ENCODE data around the gene IGFBP5. TPM values are rescaled to one million over a fixed set of nuclear protein-coding genes. Genes with fewer than 3 reads are reported as not detected.

IGFBP5 gene
- total and polyA plus RNA-seq, 8 donors: 92.1 to 923 (median 330) TPM

GRCh38 chr2:216674376-216674775 lies 21.0 kb downstream of the IGFBP5 start:
- H3K9me3 ChIP-seq: no peaks in the 10 kb centered on the region
- intact Hi-C loops (cut with DNase I; ENCODE audit: low total_unique reads): no loop called here
- 71 to 88% (median 86%) methylated on average over 6 to 9 of the region's 9 CpGs for WGBS, 5 donors

GRCh38 chr2:216673609-216674008 lies 21.7 kb downstream of the IGFBP5 start:
- H3K27me3 ChIP-seq: no peaks in the 10 kb centered on the region
- intact Hi-C loops (cut with DNase I; ENCODE audit: low total_unique reads): no loop called here
- TF ChIP-seq EP300 (IDR thresholded peaks at IDR 0.05): no peak
- no peak for TF ChIP-seq CTCF (IDR thresholded peaks at IDR 0.05)
- no peak for TF ChIP-seq POLR2A (IDR thresholded peaks at IDR 0.05)
- no peak for TF ChIP-seq POLR2AphosphoS5 (IDR thresholded peaks at IDR 0.05)
- H3K4me3 ChIP-seq: no peak overlapping the region
- H3K36me3 ChIP-seq: peaks cover 36 to 58% (median 52%) of the 10 kb centered on the region in 4 donors
- no peaks in the 10 kb centered on the region for H3K4me1 ChIP-seq
- WGBS, 5 donors: 88 to 98% (median 90%) methylated on average over 6 to 9 of the region's 9 CpGs
- peak overlapping the region in 2 of 5 donors; percentile 24 to 68 for H3K27ac ChIP-seq
- H3K9me3 ChIP-seq: no peaks in the 10 kb centered on the region
- no peak for DNase-seq

More at GRCh38 chr2:216674376-216674775, 21.0 kb downstream of the IGFBP5 start:
- DNase-seq: no peak
- no peak for TF ChIP-seq POLR2AphosphoS5 (IDR thresholded peaks at IDR 0.05)
- TF ChIP-seq EP300 (IDR thresholded peaks at IDR 0.05): no peak
- TF ChIP-seq CTCF (IDR thresholded peaks at IDR 0.05): no peak
- no peak for TF ChIP-seq POLR2A (IDR thresholded peaks at IDR 0.05)
- no peak overlapping the region for H3K27ac ChIP-seq
- H3K4me3 ChIP-seq: no peak overlapping the region
- H3K4me1 ChIP-seq: peaks cover 0 to 4% (median under 1%) of the 10 kb centered on the region in 4 donors
- peaks cover 40 to 65% (median 59%) of the 10 kb centered on the region in 4 donors for H3K36me3 ChIP-seq
- H3K27me3 ChIP-seq: no peaks in the 10 kb centered on the region

- intact Hi-C loops (cut with DNase I; ENCODE audit: low total_unique reads): no loop called here
- H3K27ac ChIP-seq: peak overlapping the region in 2 of 5 donors; percentile 24 to 68
Observed at GRCh38 chr2:216673021-216673420, 22.3 kb downstream of the IGFBP5 start.

GRCh38 chr2:216672466-216672865 lies 22.9 kb downstream of the IGFBP5 start:
- Histone ChIP-seq H3K27me3 (no peaks in the 10 kb centered on the region), H3K4me1 (no peaks in the 10 kb centered on the region), H3K4me3 (no peak overlapping the region), H3K27ac (peak overlapping the region in 2 of 5 donors; percentile 24 to 68), H3K9me3 (no peaks in the 10 kb centered on the region), H3K36me3 (peaks cover 25 to 46% (median 40%) of the 10 kb centered on the region in 4 donors)
- no peak for TF ChIP-seq POLR2A (IDR thresholded peaks at IDR 0.05)
- TF ChIP-seq CTCF (IDR thresholded peaks at IDR 0.05): no peak
- no peak for TF ChIP-seq POLR2AphosphoS5 (IDR thresholded peaks at IDR 0.05)
- no peak for TF ChIP-seq EP300 (IDR thresholded peaks at IDR 0.05)
- no peak for DNase-seq
- intact Hi-C loops (cut with DNase I; ENCODE audit: low total_unique reads): no loop called here
- 80 to 89% (median 87%) methylated on average over 10 of the region's 10 CpGs for WGBS, 5 donors

More at GRCh38 chr2:216673021-216673420, 22.3 kb downstream of the IGFBP5 start:
- 83 to 92% (median 89%) methylated on average over 5 to 10 of the region's 10 CpGs for WGBS, 5 donors
- H3K4me1 ChIP-seq: no peaks in the 10 kb centered on the region
- H3K36me3 ChIP-seq: peaks cover 30 to 52% (median 46%) of the 10 kb centered on the region in 4 donors
- H3K9me3 ChIP-seq: no peaks in the 10 kb centered on the region
- no peak overlapping the region for H3K4me3 ChIP-seq
- DNase-seq: no peak
- no peak for TF ChIP-seq POLR2A (IDR thresholded peaks at IDR 0.05)
- TF ChIP-seq EP300 (IDR thresholded peaks at IDR 0.05): no peak
- H3K27me3 ChIP-seq: no peaks in the 10 kb centered on the region

GRCh38 chr2:216671791-216672343 lies 23.5 kb downstream of the IGFBP5 start:
- H3K27me3 ChIP-seq: no peaks in the 10 kb centered on the region
- 68 to 87% (median 81%) methylated on average over 12 of the region's 12 CpGs for WGBS, 5 donors
- no peak for TF ChIP-seq POLR2AphosphoS5 (IDR thresholded peaks at IDR 0.05)
- TF ChIP-seq POLR2A (IDR thresholded peaks at IDR 0.05): no peak
- TF ChIP-seq EP300 (IDR thresholded peaks at IDR 0.05): no peak
- no peak for TF ChIP-seq CTCF (IDR thresholded peaks at IDR 0.05)
- H3K4me1 ChIP-seq: no peaks in the 10 kb centered on the region
- H3K9me3 ChIP-seq: no peaks in the 10 kb centered on the region
- peaks cover 22 to 40% (median 34%) of the 10 kb centered on the region in 4 donors for H3K36me3 ChIP-seq
- intact Hi-C loops (cut with DNase I; ENCODE audit: low total_unique reads): no loop called here
- H3K4me3 ChIP-seq: no peak overlapping the region
- peak overlapping the region in 2 of 5 donors; percentile 33 to 60 for H3K27ac ChIP-seq
- DNase-seq: no peak

All from stomach (tissue), 9 donors.